Measurements from ENCODE around the gene HPN.

HPN gene

GRCh38 chr19:35108730-35109129 is 67.2 kb downstream of the HPN start:
- no peak for DNase-seq (ENCODE audit: low read depth)
- TF ChIP-seq CTCF (IDR thresholded peaks at IDR 0.05; ENCODE audit: control insufficient read depth, extremely low read depth, insufficient read depth): no peak
- no peak overlapping the region for H3K4me3 ChIP-seq (ENCODE audit: low read depth, low read length)

DNA sequence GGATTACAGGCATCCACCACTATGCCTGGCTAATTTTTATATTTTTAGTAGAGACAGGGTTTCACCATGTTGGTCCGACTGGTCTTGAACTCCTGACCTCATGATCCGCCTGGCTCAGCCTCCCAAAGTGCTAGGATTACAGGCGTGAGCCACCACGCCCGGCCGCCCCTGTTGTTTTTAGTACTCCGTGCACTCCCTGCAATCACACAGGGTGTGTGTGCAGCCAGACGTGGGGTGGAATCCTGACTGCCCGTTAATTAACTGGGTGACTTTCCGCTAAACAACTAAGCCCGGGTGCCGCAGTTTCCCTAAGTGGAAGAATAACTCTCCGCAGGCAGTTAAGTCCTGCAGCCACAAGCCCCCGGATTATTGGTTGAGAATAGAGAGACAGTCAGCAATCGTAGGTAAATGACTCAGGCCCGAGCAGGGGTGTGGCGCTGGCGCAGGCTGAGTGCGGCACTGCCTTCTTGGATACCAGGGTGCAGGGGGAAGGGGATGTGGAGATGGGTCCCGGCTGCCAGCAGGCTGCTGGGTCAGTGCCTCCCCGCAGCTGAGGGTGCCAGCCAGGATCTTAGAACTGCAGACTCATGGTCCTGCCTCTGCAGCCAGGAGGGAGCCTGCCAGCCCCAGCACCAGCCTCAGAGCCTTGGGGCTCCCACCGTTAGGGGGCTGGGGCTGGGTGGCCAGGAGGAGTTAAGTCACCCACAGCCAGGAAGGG is 68.0 kb downstream of the HPN start:
- no peak overlapping the region for H3K4me3 ChIP-seq (ENCODE audit: low read depth, low read length)
- no peak for DNase-seq (ENCODE audit: low read depth)
- TF ChIP-seq CTCF (IDR thresholded peaks at IDR 0.05; ENCODE audit: control insufficient read depth, extremely low read depth, insufficient read depth): no peak

DNA sequence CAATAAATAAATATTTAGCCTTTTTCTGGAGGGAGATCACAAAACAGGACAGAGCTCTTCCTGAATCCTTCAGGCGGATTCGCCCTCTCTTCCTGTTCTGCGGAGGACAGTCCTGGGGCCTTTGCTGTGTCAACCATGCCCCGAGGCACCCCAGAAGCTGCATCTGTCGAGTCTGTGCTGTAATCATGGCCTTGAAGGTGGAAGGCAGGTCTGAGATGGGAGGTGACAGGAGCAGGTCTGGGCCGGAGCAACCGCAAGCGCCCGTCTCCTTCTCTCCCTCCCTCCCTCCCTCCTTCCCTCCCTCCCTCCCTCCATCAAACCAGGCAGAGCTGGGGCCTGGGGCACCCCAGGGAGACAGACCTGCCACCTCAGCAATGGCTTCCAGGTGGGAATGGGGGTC is 69.5 kb downstream of the HPN start:
- no peak for DNase-seq (ENCODE audit: low read depth)
- H3K4me3 ChIP-seq (ENCODE audit: low read depth, low read length): no peak overlapping the region
- TF ChIP-seq CTCF (IDR thresholded peaks at IDR 0.05; ENCODE audit: control insufficient read depth, extremely low read depth, insufficient read depth): no peak

DNA sequence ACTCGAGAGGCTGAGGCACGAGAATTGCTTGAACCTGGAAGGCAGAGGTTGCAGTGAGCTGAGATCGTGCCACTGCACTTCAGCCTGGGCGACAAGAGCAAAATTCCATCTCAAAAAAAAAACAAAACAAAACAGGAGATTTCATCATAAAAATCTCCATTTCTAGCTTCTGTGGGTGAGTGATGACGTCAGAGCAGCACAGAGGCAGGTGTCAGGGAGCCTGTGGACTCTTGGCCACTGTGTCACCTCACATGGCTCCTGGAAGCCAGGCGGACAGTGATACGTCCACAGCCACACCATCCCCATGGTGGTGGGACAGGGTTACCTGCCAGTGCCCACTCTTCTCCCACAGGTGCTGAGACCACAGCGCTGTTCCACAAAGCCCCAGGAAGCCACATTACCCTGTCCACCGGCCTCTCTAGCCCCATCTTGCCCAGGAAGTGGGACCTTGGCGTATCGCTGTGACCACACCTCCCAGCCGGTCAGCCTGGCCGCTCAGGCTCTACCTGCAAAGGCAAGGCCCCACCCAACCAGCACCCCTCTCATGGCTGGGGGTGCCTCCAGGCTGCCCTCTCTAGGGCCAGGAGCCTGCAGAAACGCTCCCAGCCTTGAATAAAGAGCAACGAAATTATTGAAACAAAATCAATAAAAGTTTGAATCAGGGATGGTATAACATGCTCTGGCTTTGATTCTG is 71.6 kb downstream of the HPN start:
- no peak overlapping the region for H3K4me3 ChIP-seq (ENCODE audit: low read depth, low read length)
- DNase-seq (ENCODE audit: low read depth): no peak
- TF ChIP-seq CTCF (IDR thresholded peaks at IDR 0.05; ENCODE audit: control insufficient read depth, extremely low read depth, insufficient read depth): no peak

GRCh38 chr19:35114353-35115176 is 73.0 kb downstream of the HPN start:
- peak overlapping the region; percentile 62 for H3K4me3 ChIP-seq (ENCODE audit: low read depth, low read length)
- TF ChIP-seq CTCF (IDR thresholded peaks at IDR 0.05; ENCODE audit: control insufficient read depth, extremely low read depth, insufficient read depth): peak; percentile 87
- no peak for DNase-seq (ENCODE audit: low read depth)

GRCh38 chr19:35115177-35115951 is 73.8 kb downstream of the HPN start, which contains the start of gene FXYD3:
TSS of gene FXYD3 (plus strand) at chr19:35115823. CDS start at chr19:35119377, 3,554 bp downstream.
- H3K4me3 ChIP-seq (ENCODE audit: low read depth, low read length): peak within 1 kb of the TSS; percentile 62
- TF ChIP-seq CTCF (IDR thresholded peaks at IDR 0.05; ENCODE audit: control insufficient read depth, extremely low read depth, insufficient read depth): no peak
- no peak for DNase-seq (ENCODE audit: low read depth)

Data from LNCaP clone FGC (cell line).